HG02970 (cell line): ENCODE results near the gene LINS1.

Experiments used
- ATAC-seq: cut with Tn5 transposase; IDR thresholded peaks from one replicate; pipeline ENCODE4 v1.9.1; 2021; ENCODE audit warnings: mild to moderate bottlenecking, moderate library complexity, moderate number of reproducible peaks; ENCODE audit not compliant: unreplicated experiment, low FRiP score

Gene LINS1

GRCh38 chr15:100520132-100520921 is 81.7 kb downstream of the LINS1 start:
- no peak for ATAC-seq

GRCh38 chr15:100517846-100518245 is 84.1 kb downstream of the LINS1 start:
- no peak for ATAC-seq
